Gastroesophageal sphincter (tissue), 4 donors: Measurements from ENCODE around the gene NAA80. TPM values are rescaled to one million over a fixed set of nuclear protein-coding genes. Genes with fewer than 3 reads are reported as not detected.
"Not testable (repeated sequence)": the region's sequence is repeated elsewhere in the genome, so short reads cannot be mapped to it uniquely, and the experiment has no call there.

Source experiments
- ATAC-seq: fragments of 150-250 bp; one replicate; pipeline ENCODE4 v1.9.1; 2016; ENCODE audit warnings: mild to moderate bottlenecking, moderate library complexity
- H3K27ac ChIP-seq, 4 donors: fragments of 200-600 bp; sonication (generic) in 3 of 4; 1 replicate in 3 of 4; 2 replicates in 1 of 4; pipeline ENCODE4 v1.5.1; 2016 to 2019
- H3K27me3 ChIP-seq: fragments of 200-600 bp; sonication (generic); one replicate; pipeline ENCODE4 v1.5.1; 2019
- H3K36me3 ChIP-seq, 2 donors: fragments of 200-600 bp; sonication (generic); one replicate each; pipeline ENCODE4 v1.5.1; 2019; ENCODE audit warnings: control low read depth in 1 of 2
- H3K4me1 ChIP-seq, 3 donors: fragments of 200-600 bp; sonication (generic); 1 replicate in 2 of 3; 2 replicates in 1 of 3; pipeline ENCODE4 v1.5.1; 2016 to 2019; ENCODE audit warnings: control low read depth in 2 of 3
- H3K4me3 ChIP-seq, 2 donors: fragments of 200-600 bp; sonication (generic); one replicate each; pipeline ENCODE4 v1.5.1; 2019; ENCODE audit warnings: mild to moderate bottlenecking in 1 of 2, moderate library complexity in 1 of 2
- H3K9me3 ChIP-seq, 3 donors: fragments of 200-600 bp; sonication (generic); one replicate each; pipeline ENCODE4 v1.5.1; 2017 to 2019; ENCODE audit warnings: control low read depth in 2 of 3
- EP300 ChIP-seq: sonication (generic); formaldehyde crosslinking; IDR thresholded peaks from one replicate; pipeline ENCODE4 v1.6.1; 2017; ENCODE audit warnings: antibody characterized with exemption, mild to moderate bottlenecking
- POLR2A ChIP-seq, 2 donors: fragments of 450-650 bp; IDR thresholded peaks; one replicate each; pipeline ENCODE4 v1.6.1; 2017; ENCODE audit warnings: antibody characterized with exemption in 2 of 2, mild to moderate bottlenecking in 2 of 2, moderate library complexity in 1 of 2
- POLR2AphosphoS5 ChIP-seq: sonication (generic); formaldehyde crosslinking; IDR thresholded peaks from one replicate; pipeline ENCODE4 v1.6.1; 2017; ENCODE audit warnings: antibody characterized with exemption
- WGBS, 2 donors: methylation state at CpG; one replicate each; pipeline ENCODE4 v1.1.5; 2018; ENCODE audit warnings: low coverage in 1 of 2; 5-methylcytosine and 5-hydroxymethylcytosine counted together
- total RNA-seq, 4 donors: library from RNA; depleted of rRNA; stranded (reverse); fragments of >200 nt; gene quantifications; one replicate each; pipeline ENCODE4 v1.1.0, GENCODE V29; 2016
- TF ChIP-seq, protein P1 (sequence below), 4 experiments: fragments of 200-600 bp in 2 of 4; fragments of 450-650 bp in 2 of 4; sonication (generic) in 1 of 4; IDR thresholded peaks; one replicate each; pipeline ENCODE4 v1.5.1; 2017 to 2019; ENCODE audit warnings: antibody characterized with exemption in 4 of 4, mild to moderate bottlenecking in 2 of 4, moderate library complexity in 2 of 4

The NAA80 gene
- total RNA-seq, 4 donors from 2014 or later: 4.2 to 12.3 (median 7.9) TPM

DNA sequence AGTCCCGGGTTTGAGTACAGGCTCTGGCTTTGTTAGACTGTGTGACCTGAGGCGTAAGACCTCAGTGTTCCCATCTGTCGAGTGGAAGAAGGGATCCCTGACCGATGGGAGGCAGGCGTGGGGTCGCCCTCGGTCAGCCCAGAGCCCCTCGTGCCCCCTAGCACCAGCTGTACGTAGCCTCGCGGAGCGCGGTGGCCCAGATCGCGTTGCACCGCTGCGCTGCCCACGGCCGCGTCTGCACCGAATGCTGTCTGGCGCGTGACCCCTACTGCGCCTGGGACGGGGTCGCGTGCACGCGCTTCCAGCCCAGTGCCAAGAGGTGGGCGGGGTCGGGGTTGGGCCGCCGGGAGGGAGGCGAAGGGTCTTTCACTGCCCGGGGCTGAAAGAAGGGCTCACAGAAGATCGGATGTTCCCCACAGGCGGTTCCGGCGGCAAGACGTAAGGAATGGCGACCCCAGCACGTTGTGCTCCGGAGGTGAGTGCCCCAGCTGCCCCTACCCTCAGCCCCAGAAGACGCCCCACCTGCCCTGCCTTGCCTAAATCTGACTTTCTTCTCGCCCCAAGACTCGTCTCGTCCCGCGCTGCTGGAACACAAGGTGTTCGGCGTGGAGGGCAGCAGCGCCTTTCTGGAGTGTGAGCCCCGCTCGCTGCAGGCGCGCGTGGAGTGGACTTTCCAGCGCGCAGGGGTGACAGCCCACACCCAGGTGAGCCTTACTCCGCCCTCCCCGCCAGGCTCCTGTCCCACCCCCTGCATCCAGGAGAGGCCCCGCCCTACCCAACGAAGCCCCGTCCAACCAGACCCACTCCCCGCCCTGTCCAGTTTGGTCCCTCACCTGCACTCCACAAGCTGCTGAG, 23.8 kb downstream of the NAA80 start:
- no peak overlapping the region for H3K27ac ChIP-seq
- no peaks in the 10 kb centered on the region for H3K9me3 ChIP-seq
- TF ChIP-seq EP300: no peak
- TF ChIP-seq POLR2A (IDR thresholded peaks at IDR 0.05): no peak
- TF ChIP-seq, protein P1, sequence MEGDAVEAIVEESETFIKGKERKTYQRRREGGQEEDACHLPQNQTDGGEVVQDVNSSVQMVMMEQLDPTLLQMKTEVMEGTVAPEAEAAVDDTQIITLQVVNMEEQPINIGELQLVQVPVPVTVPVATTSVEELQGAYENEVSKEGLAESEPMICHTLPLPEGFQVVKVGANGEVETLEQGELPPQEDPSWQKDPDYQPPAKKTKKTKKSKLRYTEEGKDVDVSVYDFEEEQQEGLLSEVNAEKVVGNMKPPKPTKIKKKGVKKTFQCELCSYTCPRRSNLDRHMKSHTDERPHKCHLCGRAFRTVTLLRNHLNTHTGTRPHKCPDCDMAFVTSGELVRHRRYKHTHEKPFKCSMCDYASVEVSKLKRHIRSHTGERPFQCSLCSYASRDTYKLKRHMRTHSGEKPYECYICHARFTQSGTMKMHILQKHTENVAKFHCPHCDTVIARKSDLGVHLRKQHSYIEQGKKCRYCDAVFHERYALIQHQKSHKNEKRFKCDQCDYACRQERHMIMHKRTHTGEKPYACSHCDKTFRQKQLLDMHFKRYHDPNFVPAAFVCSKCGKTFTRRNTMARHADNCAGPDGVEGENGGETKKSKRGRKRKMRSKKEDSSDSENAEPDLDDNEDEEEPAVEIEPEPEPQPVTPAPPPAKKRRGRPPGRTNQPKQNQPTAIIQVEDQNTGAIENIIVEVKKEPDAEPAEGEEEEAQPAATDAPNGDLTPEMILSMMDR (IDR thresholded peaks at IDR 0.05): no peak
- TF ChIP-seq POLR2AphosphoS5: no peak
- no peak for ATAC-seq
- peaks cover 0 to 68% (median 19%) of the 10 kb centered on the region in 3 donors for H3K4me1 ChIP-seq
- peaks cover 33% of the 10 kb centered on the region for H3K27me3 ChIP-seq
- 40% methylated on average over 2 of the region's 65 CpGs; no CpG with 5 or more reads in 1 of the 2 donors for WGBS, 2 donors
- H3K4me3 ChIP-seq: peak overlapping the region in 1 of 2 donors; percentile 16
- peaks cover 0 to 27% of the 10 kb centered on the region in 2 donors for H3K36me3 ChIP-seq

DNA sequence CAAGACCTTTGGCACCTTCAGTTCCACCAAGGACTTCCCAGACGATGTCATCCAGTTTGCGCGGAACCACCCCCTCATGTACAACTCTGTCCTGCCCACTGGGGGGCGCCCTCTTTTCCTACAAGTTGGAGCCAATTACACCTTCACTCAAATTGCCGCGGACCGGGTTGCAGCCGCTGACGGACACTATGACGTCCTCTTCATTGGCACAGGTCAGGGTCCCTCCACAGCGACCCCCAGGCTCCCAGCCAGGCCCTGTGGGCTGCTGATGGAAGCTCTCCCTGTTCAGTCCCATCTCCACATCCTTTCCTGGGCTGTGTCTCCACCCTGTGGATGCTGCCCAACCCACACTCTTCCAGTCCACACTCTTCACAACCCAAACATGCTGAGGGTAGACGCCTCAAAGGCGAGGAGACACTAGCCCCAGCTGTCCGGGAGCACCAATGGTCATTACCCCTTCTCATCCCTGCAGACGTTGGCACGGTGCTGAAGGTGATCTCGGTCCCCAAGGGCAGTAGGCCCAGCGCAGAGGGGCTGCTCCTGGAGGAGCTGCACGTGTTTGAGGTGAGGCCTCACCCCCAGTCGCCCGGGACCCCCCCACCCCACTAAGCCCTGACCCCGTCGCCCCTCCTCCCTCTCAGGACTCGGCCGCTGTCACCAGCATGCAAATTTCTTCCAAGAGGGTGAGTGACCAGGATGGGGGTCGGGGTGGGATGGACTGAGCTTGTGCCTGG, 24.7 kb downstream of the NAA80 start:
- ATAC-seq: peak; percentile 6
- Histone ChIP-seq H3K36me3 (peaks cover 0 to 27% of the 10 kb centered on the region in 2 donors), H3K4me3 (no peak overlapping the region), H3K4me1 (peaks cover 0 to 77% (median 19%) of the 10 kb centered on the region in 3 donors), H3K27me3 (peaks cover 33% of the 10 kb centered on the region), H3K9me3 (no peaks in the 10 kb centered on the region), H3K27ac (peak overlapping the region in 1 of 4 donors; percentile 12)
- 9 to 38% methylated on average over 8 of the region's 26 CpGs for WGBS, 2 donors
- no peak for TF ChIP-seq POLR2A (IDR thresholded peaks at IDR 0.05)
- TF ChIP-seq, protein P1 (IDR thresholded peaks at IDR 0.05): peak in 3 of 4 experiments; percentile 52 to 74 (median 66)

DNA sequence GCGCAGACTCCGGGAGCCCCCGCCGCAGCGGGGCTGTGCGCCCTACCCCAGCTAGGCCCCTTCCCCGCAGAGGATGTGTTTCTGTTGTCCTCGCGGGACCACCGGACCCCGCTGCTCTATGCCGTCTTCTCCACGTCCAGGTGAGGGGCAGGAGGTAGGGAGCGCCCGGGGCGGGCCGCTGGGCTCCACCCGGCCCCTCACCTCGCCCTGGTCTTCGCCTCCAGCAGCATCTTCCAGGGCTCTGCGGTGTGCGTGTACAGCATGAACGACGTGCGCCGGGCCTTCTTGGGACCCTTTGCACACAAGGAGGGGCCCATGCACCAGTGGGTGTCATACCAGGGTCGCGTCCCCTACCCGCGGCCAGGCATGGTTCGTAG, 25.5 kb downstream of the NAA80 start:
- H3K27ac ChIP-seq: peak overlapping the region in 1 of 4 donors; percentile 59
- H3K27me3 ChIP-seq: peaks cover 33% of the 10 kb centered on the region
- 60% methylated on average over 9 of the region's 31 CpGs; no CpG with 5 or more reads in 1 of the 2 donors for WGBS, 2 donors

DNA sequence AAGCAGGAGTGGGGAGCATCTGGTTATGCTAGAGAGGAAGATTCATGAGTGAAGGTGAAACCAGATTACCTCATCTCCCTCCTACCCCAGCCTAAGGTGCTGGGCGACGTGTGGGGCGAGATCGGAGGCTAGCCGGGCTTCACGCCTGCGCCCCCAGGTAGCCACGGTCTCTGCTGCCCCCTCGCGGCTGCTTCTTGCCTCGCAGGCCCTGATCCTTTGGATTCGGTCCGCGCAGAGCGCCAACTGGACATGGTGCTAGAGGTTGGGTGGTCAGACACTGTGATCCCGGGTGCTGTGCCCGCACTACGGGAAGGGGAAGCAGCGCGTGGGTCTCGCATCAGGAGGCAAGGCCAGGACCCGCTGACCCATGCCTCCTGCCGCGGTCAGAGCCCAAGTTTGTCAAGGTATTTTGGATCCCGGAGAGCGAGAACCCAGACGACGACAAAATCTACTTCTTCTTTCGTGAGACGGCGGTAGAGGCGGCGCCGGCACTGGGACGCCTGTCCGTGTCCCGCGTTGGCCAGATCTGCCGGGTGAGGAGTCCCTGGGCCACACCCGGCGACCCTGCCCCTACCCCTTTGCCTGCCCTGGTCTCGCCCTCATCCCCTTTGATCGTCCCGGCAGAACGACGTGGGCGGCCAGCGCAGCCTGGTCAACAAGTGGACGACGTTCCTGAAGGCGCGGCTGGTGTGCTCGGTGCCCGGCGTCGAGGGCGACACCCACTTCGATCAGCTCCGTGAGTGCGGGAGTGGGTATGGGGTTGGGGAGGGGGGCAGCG, 26.1 kb downstream of the NAA80 start:
- H3K4me1 ChIP-seq: peaks cover 0 to 80% (median 30%) of the 10 kb centered on the region in 3 donors

More for the DNA sequence above, 25.5 kb downstream of the NAA80 start:
- peak overlapping the region in 1 of 2 donors; percentile 44 for H3K4me3 ChIP-seq
- no peaks in the 10 kb centered on the region for H3K9me3 ChIP-seq
- no peak for ATAC-seq
- peaks cover 0 to 27% of the 10 kb centered on the region in 2 donors for H3K36me3 ChIP-seq
- H3K4me1 ChIP-seq: peaks cover 0 to 77% (median 24%) of the 10 kb centered on the region in 3 donors
- no peak for TF ChIP-seq POLR2A (IDR thresholded peaks at IDR 0.05)
- TF ChIP-seq POLR2AphosphoS5: no peak
- TF ChIP-seq, protein P1 (IDR thresholded peaks at IDR 0.05): no peak
- TF ChIP-seq EP300: no peak

DNA sequence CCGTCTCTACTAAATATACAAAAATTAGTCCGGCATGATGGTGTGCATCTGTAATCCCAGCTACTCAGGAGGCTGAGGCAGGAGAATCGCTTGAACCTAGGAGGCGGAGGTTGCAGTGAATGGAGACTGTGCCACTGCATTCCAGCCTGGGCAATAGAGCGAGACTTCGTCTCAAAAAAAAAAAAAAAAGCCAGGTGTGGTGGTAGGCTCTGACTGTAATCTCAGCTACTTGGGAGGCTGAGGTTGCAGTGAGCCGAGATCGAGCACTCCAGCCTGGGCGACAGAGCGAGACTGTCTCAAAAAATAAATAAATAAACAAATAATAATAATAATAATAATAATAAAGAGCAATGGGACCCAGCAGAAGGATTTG, 26.7 kb downstream of the NAA80 start:
- not testable (repeated sequence) for ATAC-seq
- Histone ChIP-seq H3K27me3 (peaks cover 33% of the 10 kb centered on the region), H3K27ac (peak overlapping the region in 1 of 4 donors; percentile 59)

More for the DNA sequence above, 26.1 kb downstream of the NAA80 start:
- TF ChIP-seq POLR2A (IDR thresholded peaks at IDR 0.05): no peak
- no peak for TF ChIP-seq EP300
- peak; percentile 66 for TF ChIP-seq POLR2AphosphoS5
- TF ChIP-seq, protein P1 (IDR thresholded peaks at IDR 0.05): peak in 3 of 4 experiments; percentile 98 to 100 (median 99)
- H3K9me3 ChIP-seq: no peaks in the 10 kb centered on the region
- peak; percentile 77 for ATAC-seq
- 4 to 6% methylated on average over 4 to 10 of the region's 61 CpGs for WGBS, 2 donors
- peak overlapping the region in 1 of 2 donors; percentile 44 for H3K4me3 ChIP-seq
- H3K36me3 ChIP-seq: peaks cover 0 to 27% of the 10 kb centered on the region in 2 donors
- peaks cover 33% of the 10 kb centered on the region for H3K27me3 ChIP-seq
- peak overlapping the region in 1 of 4 donors; percentile 59 for H3K27ac ChIP-seq

More for the DNA sequence above, 26.7 kb downstream of the NAA80 start:
- H3K4me1 ChIP-seq: peaks cover 0 to 86% (median 33%) of the 10 kb centered on the region in 3 donors
- peak overlapping the region in 1 of 2 donors; percentile 44 for H3K4me3 ChIP-seq
- not testable (repeated sequence) for H3K9me3 ChIP-seq
- peaks cover 0 to 27% of the 10 kb centered on the region in 2 donors for H3K36me3 ChIP-seq
- 7 to 61% methylated on average over 4 to 10 of the region's 10 CpGs for WGBS, 2 donors
